Mesothelial cell of epicardium (in vitro differentiated cells): Measurements from ENCODE around the gene MYCN. TPM values are rescaled to one million over a fixed set of nuclear protein-coding genes. Genes with fewer than 3 reads are reported as not detected.

ENCODE experiments used
- DNase-seq, 2 experiments: peaks; one replicate each; pipeline ENCODE4 v3.0.0; 2021; ENCODE audit warnings: low spot score in 2 of 2; ENCODE audit not compliant: unreplicated experiment in 2 of 2
- H3K27ac Mint-ChIP-seq: 2 replicates; pipeline ENCODE4 v1.8.0; 2021; ENCODE audit warnings: mixed read lengths
- H3K27me3 Mint-ChIP-seq: 2 replicates; pipeline ENCODE4 v1.8.0; 2021; ENCODE audit warnings: low read depth, mixed read lengths
- H3K36me3 Mint-ChIP-seq: 2 replicates; pipeline ENCODE4 v1.8.0; 2021; ENCODE audit warnings: mixed read lengths
- H3K4me1 Mint-ChIP-seq: 2 replicates; pipeline ENCODE4 v1.8.0; 2021; ENCODE audit warnings: mixed read lengths
- H3K4me3 Mint-ChIP-seq: 2 replicates; pipeline ENCODE4 v1.8.0; 2021; ENCODE audit warnings: mild to moderate bottlenecking, moderate library complexity, mixed read lengths
- H3K9me3 Mint-ChIP-seq: 2 replicates; pipeline ENCODE4 v1.8.0; 2021; ENCODE audit warnings: mixed read lengths
- CTCF ChIP-seq: fragments of 200-600 bp; sonication (generic); IDR thresholded peaks from one replicate; pipeline ENCODE4 v1.5.0; 2021; ENCODE audit warnings: antibody characterized with exemption; ENCODE audit not compliant: unreplicated experiment
- total RNA-seq: library from RNA; stranded (reverse); gene quantifications from 3 replicates; pipeline ENCODE4 v1.2.1, GENCODE V29; 2021

Gene MYCN
- total RNA-seq, 1 donor from 2014 or later = 69.1 TPM

- TF ChIP-seq CTCF = no peak
- Mint-ChIP-seq H3K4me1 (peaks cover 13% of the 10 kb centered on the region), H3K4me3 (no peak overlapping the region), H3K27ac (no peak overlapping the region), H3K27me3 (no peaks in the 10 kb centered on the region), H3K9me3 (no peaks in the 10 kb centered on the region), H3K36me3 (peaks cover 2% of the 10 kb centered on the region)
- no peak for DNase-seq
Measured at GRCh38 chr2:15931950-15932349, 8.4 kb upstream of the MYCN start.

- Mint-ChIP-seq H3K4me3 (no peak overlapping the region), H3K27ac (no peak overlapping the region), H3K27me3 (no peaks in the 10 kb centered on the region), H3K9me3 (no peaks in the 10 kb centered on the region), H3K4me1 (peaks cover 11% of the 10 kb centered on the region), H3K36me3 (peaks cover 2% of the 10 kb centered on the region)
- no peak for TF ChIP-seq CTCF
- no peak for DNase-seq
Measured at GRCh38 chr2:15932394-15933183, 7.8 kb upstream of the MYCN start.

GRCh38 chr2:15933184-15933845 is 7.0 kb upstream of the MYCN start:
- Mint-ChIP-seq H3K4me3 (no peak overlapping the region), H3K27me3 (no peaks in the 10 kb centered on the region), H3K27ac (peak overlapping the region; percentile 2), H3K4me1 (peaks cover 8% of the 10 kb centered on the region), H3K36me3 (peaks cover 2% of the 10 kb centered on the region), H3K9me3 (no peaks in the 10 kb centered on the region)
- no peak for TF ChIP-seq CTCF
- DNase-seq = no peak

- no peaks in the 10 kb centered on the region for H3K27me3 Mint-ChIP-seq
- no peak for DNase-seq
- H3K9me3 Mint-ChIP-seq = no peaks in the 10 kb centered on the region
- H3K4me1 Mint-ChIP-seq = peaks cover 13% of the 10 kb centered on the region
- H3K27ac Mint-ChIP-seq = no peak overlapping the region
- no peak for TF ChIP-seq CTCF
- H3K36me3 Mint-ChIP-seq = peaks cover 2% of the 10 kb centered on the region
- H3K4me3 Mint-ChIP-seq = no peak overlapping the region
Measured at GRCh38 chr2:15934291-15934945, 5.9 kb upstream of the MYCN start.

- H3K9me3 Mint-ChIP-seq = no peaks in the 10 kb centered on the region
- H3K4me1 Mint-ChIP-seq = peaks cover 17% of the 10 kb centered on the region
- no peak overlapping the region for H3K4me3 Mint-ChIP-seq
Measured at GRCh38 chr2:15935189-15935588, 5.2 kb upstream of the MYCN start.

More at GRCh38 chr2:15935189-15935588, 5.2 kb upstream of the MYCN start:
- Mint-ChIP-seq H3K36me3 (peaks cover 2% of the 10 kb centered on the region), H3K27me3 (no peaks in the 10 kb centered on the region), H3K27ac (no peak overlapping the region)
- no peak for DNase-seq
- no peak for TF ChIP-seq CTCF
